ENCODE measurements around the gene SLC39A5. TPM values are rescaled to one million over a fixed set of nuclear protein-coding genes. Genes with fewer than 3 reads are reported as not detected.

SLC39A5 gene
- not detected in 2 replicates for polyA plus RNA-seq

GRCh38 chr12:56229916-56230431 is at the start of gene SLC39A5:
TSS of gene SLC39A5 (plus strand) at chr12:56230051. CDS start at chr12:56231275, 1,224 bp downstream.

GRCh38 chr12:56189099-56189917 is 40.5 kb upstream of the SLC39A5 start, which contains the start of gene SMARCC2:
TSS of gene SMARCC2 (minus strand) at chr12:56189483. CDS start at chr12:56189461, 22 bp downstream.

GRCh38 chr12:56221757-56222530 is 7.9 kb upstream of the SLC39A5 start, which contains the start of gene RNF41:
TSS of gene RNF41 (minus strand) at chr12:56221922. CDS start at chr12:56214047, 7,875 bp downstream.

GRCh38 chr12:56224102-56224701 is 5.6 kb upstream of the SLC39A5 start, which contains the start of gene NABP2:
TSS of gene NABP2 (plus strand) at chr12:56224342. CDS start at chr12:56224857, 515 bp downstream.

GRCh38 chr12:56258068-56258819 is 28.4 kb downstream of the SLC39A5 start, which contains the start of gene ANKRD52:
TSS of gene ANKRD52 (minus strand) at chr12:56258384. CDS start at chr12:56258269, 115 bp downstream.

GRCh38 chr12:56266693-56267442 is 37.0 kb downstream of the SLC39A5 start, which contains the start of gene COQ10A:
TSS of gene COQ10A (plus strand) at chr12:56266942. CDS start at chr12:56267119, 177 bp downstream.

Other genes with a start within 250 kb of the SLC39A5 start
- 10.7 and 20.8 TPM in 2 replicates for gene SUOX, start 232.8 kb upstream of the SLC39A5 start, polyA plus RNA-seq
- gene IKZF4, start 209.0 kb upstream of the SLC39A5 start, polyA plus RNA-seq, result 1.0 and 2.1 TPM in 2 replicates
- gene RPS26, start 188.1 kb upstream of the SLC39A5 start, polyA plus RNA-seq, result 495 and 532 TPM in 2 replicates
- 0.07 and 0.63 TPM in 2 replicates for gene ERBB3, start 149.9 kb upstream of the SLC39A5 start, polyA plus RNA-seq
- 51.7 and 59.1 TPM in 2 replicates for gene PA2G4, start 125.5 kb upstream of the SLC39A5 start, polyA plus RNA-seq
- gene RPL41, start 113.4 kb upstream of the SLC39A5 start, polyA plus RNA-seq, result 1,996 and 2,354 TPM in 2 replicates
- 0.46 and 0.65 TPM in 2 replicates for gene ZC3H10, start 111.8 kb upstream of the SLC39A5 start, polyA plus RNA-seq
- gene ESYT1, start 101.8 kb upstream of the SLC39A5 start, polyA plus RNA-seq, result 0.99 and 9.1 TPM in 2 replicates
- 99.3 and 105 TPM in 2 replicates for gene MYL6B, start 77.5 kb upstream of the SLC39A5 start, polyA plus RNA-seq
- 2,053 and 2,241 TPM in 2 replicates for gene MYL6, start 71.7 kb upstream of the SLC39A5 start, polyA plus RNA-seq
- gene SMARCC2, start 40.6 kb upstream of the SLC39A5 start, polyA plus RNA-seq, result 52.8 and 59.7 TPM in 2 replicates
- 12.4 and 13.5 TPM in 2 replicates for gene RNF41, start 8.1 kb upstream of the SLC39A5 start, polyA plus RNA-seq
- 28.3 and 36.4 TPM in 2 replicates for gene NABP2, start 5.7 kb upstream of the SLC39A5 start, polyA plus RNA-seq
- 4.2 and 10.7 TPM in 2 replicates for gene ANKRD52, start 28.3 kb downstream of the SLC39A5 start, polyA plus RNA-seq
- 6.7 and 8.2 TPM in 2 replicates for gene COQ10A, start 36.9 kb downstream of the SLC39A5 start, polyA plus RNA-seq
- 117 and 124 TPM in 2 replicates for gene CS, start 70.3 kb downstream of the SLC39A5 start, polyA plus RNA-seq
- gene CNPY2, start 85.9 kb downstream of the SLC39A5 start, polyA plus RNA-seq, result 115 and 134 TPM in 2 replicates
- gene PAN2, start 103.9 kb downstream of the SLC39A5 start, polyA plus RNA-seq, result 10.5 and 12.1 TPM in 2 replicates
- gene IL23A, start 108.8 kb downstream of the SLC39A5 start, polyA plus RNA-seq, result not detected in 2 replicates
- gene STAT2, start 130.1 kb downstream of the SLC39A5 start, polyA plus RNA-seq, result 9.7 and 26.8 TPM in 2 replicates
- gene APOF, start 132.8 kb downstream of the SLC39A5 start, polyA plus RNA-seq, result 0.32 TPM in 1 of 2 replicates, not detected in the other
- gene TIMELESS, start 219.4 kb downstream of the SLC39A5 start, polyA plus RNA-seq, result 0.20 and 0.63 TPM in 2 replicates
- 0.51 TPM in 1 of 2 replicates, not detected in the other for gene MIP, start 224.6 kb downstream of the SLC39A5 start, polyA plus RNA-seq
- 1.6 and 3.1 TPM in 2 replicates for gene SPRYD4, start 238.5 kb downstream of the SLC39A5 start, polyA plus RNA-seq